GM12864 (cell line): ENCODE results near the gene SLA2.
"Not testable (repeated sequence)": the region's sequence is repeated elsewhere in the genome, so short reads cannot be mapped to it uniquely, and the experiment has no call there.

Source experiments
- DNase-seq: peaks from one replicate; pipeline ENCODE4 v3.0.0-alpha.2; 2011; ENCODE audit warnings: low read depth
- H3K4me3 ChIP-seq: 2 replicates; pipeline ENCODE4 v1.5.1; 2011; ENCODE audit warnings: mild to moderate bottlenecking, low read depth, low read length, control low read depth
- TF ChIP-seq, protein P1 (sequence below): IDR thresholded peaks from 2 replicates; pipeline ENCODE4 v1.5.1; 2011; ENCODE audit warnings: low read depth, mild to moderate bottlenecking, moderate library complexity, low read length, control low read depth, inconsistent platforms; ENCODE audit errors: missing control alignments

The SLA2 gene

DNA sequence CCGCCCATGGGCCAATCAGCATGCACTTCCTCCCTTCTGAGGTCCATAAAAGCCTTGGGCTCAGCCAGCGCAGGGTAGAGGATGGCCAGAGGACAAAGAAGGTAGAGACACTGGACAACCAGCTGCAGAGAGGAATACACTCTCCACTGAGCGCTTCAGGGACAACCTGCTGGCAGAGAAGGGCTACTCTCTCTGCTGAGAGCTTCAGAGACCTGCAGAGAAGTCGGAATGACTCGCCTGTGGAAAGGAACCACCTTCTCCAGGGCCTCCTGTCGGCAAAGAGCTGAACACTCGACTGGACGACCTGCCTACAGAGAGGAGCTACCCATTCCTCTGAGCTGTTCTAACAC, 31.4 kb upstream of the SLA2 start:
- TF ChIP-seq, protein P1, sequence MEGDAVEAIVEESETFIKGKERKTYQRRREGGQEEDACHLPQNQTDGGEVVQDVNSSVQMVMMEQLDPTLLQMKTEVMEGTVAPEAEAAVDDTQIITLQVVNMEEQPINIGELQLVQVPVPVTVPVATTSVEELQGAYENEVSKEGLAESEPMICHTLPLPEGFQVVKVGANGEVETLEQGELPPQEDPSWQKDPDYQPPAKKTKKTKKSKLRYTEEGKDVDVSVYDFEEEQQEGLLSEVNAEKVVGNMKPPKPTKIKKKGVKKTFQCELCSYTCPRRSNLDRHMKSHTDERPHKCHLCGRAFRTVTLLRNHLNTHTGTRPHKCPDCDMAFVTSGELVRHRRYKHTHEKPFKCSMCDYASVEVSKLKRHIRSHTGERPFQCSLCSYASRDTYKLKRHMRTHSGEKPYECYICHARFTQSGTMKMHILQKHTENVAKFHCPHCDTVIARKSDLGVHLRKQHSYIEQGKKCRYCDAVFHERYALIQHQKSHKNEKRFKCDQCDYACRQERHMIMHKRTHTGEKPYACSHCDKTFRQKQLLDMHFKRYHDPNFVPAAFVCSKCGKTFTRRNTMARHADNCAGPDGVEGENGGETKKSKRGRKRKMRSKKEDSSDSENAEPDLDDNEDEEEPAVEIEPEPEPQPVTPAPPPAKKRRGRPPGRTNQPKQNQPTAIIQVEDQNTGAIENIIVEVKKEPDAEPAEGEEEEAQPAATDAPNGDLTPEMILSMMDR, result no peak
- DNase-seq, result no peak

DNA sequence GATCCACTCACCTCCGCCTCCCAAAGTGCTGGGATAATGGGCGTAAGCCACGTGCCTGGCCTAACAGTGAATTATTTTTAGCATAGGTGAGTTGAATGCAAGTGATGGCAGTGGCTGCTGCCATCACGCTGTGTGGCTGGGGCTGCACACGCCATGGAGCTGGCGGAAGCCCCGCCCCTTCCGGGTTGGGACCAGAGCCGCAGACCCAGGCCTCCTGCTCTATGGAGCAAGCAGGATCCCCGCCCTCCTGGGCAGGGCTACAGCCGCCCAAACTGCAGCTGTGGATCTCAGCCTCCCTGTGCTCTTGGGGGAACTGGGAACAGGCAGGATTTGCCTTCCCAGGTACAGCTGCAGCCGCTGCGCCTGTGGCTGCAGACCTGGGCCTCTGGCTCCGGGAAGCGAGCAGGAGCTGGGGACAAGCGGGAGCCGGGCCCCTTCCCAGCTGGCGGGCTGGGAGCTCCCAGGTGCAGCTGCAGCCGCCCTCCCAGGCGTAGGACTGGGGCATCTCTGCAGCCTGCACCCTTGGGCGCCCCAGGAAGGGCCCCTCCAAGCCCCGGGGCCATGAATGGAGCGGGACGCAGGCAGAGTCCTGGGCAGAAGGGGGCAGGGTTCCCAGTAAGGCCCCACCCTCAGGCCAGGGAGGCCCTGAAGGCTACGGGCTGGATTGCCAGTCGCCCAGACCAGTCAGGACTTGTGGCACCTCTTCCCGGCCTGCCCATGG, 30.9 kb upstream of the SLA2 start:
- no peak for DNase-seq
- H3K4me3 ChIP-seq, result no peak overlapping the region
- TF ChIP-seq, protein P1, result no peak

More for the DNA sequence above, 31.4 kb upstream of the SLA2 start:
- H3K4me3 ChIP-seq, result no peak overlapping the region

DNA sequence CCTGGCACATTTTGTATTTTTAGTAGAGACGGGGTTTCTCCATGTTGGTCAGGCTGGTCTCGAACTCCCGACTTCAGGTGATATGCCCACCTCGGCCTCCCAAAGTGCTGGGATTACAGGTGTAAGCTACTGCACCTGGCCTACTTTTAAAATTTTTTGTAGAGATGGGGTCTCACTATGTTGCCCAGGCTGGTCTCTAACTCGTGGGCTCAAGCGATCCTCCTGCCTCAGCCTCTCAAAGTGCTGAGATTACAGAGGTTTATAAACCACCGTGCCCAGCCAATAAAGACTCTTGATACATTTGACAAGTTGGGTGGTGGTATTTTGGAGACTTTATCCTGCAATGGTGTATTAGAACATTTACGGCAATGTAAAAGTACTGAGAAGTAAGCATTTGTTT, 29.5 kb upstream of the SLA2 start:
- not testable (repeated sequence) for H3K4me3 ChIP-seq, DNase-seq

DNA sequence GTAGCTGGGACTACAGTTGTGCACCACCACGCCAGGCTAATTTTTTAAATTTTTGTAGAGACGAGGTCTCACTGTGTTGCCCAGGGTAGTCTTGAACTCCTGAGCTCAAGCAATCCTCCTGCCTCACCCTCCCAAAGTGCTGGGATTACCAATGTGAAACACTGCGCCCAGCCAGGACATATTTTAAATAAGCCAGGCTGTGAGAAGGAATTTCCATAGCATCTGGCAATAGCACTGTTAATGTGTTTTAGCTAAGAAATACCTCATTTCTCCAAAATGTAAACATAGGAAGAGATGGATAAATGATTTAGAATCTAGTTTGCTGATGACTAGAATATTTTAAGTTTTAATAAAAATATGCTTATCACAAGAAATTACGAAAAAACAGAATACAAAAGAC, 27.0 kb upstream of the SLA2 start:
- H3K4me3 ChIP-seq, result no peak overlapping the region
- DNase-seq, result no peak
- TF ChIP-seq, protein P1, result no peak

DNA sequence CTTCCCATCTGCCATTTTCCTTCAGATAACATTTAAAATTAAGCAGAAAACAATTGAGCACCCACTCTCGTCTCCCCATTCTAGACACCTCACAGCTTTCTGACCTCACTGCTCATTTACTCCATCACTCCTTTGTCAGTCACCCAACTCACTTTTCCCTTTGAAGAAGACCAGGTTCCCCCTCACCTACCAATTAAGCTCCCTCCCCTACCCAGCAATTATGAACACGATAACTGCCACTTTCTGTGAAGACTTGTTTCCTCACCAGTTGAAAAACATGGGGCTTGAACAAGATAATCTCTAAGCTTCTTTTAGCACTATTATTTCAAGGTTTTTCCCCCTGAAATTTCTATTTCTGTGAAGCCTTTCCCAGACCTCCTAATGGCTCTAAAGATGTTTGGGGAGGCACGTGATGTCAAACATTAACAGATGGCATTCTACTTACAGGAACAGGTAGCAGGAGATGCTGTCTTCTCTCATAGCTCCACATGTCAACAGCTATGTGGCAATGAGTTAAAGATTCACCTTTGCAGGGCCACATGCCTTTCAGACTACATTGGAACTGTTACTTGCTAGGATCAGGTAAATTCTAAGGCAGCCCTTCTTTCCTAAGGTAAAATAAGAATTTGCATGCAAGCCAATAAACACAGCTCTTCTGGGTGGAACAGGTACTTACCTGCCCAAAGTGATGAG, 24.8 kb upstream of the SLA2 start:
- no peak for DNase-seq
- TF ChIP-seq, protein P1, result no peak
- H3K4me3 ChIP-seq, result no peak overlapping the region

DNA sequence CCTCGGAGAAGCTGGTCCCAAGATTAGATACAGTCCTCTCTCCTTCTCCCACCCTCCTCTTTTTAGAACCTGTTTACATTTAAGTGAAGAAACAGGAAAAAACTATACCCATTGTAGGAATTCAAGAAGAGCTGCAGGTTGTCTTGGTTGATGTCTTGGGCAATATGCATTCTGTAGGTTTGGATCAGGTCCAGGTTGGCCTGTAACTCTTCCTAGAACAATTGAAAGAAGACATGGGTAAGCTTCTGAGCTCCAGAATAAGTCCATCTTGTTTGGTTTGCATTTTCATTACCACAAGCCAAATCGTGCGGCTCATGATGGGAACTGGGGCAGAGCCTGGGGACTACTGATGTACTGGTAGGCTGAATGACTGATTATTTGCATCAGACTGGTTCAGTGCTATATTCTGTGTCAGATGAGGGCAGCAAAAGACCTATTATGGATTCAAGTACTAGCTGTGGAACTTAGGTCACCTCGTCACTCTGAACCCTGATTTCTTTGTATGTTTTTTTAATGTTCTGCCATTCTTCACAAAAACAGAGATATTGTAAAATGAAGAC, 20.3 kb upstream of the SLA2 start:
- TF ChIP-seq, protein P1, result peak; percentile 12
- DNase-seq, result no peak
- no peak overlapping the region for H3K4me3 ChIP-seq

DNA sequence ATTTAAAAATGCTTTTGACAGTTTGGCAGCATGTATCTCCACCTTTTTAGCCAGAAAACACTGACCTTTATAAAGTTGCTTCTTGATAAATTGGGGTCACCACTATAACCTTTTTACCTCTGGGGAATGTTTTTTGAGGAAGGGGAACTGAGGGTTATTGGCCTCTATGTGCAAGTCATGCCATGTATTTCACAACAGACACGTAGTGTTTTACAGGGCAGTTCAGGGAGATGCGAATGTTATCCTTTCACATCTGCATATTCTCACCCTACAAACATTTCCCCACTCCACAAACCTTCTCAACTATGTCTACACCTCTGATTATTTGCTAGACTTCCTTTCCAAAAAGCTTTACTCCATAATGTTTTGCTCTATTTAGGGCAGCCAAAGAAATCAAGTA, 17.0 kb upstream of the SLA2 start:
- DNase-seq, result no peak
- H3K4me3 ChIP-seq, result no peak overlapping the region
- TF ChIP-seq, protein P1, result no peak
